Osteoblast (primary cell): ENCODE measurements around the gene TRA2A. TPM values are rescaled to one million over a fixed set of nuclear protein-coding genes. Genes with fewer than 3 reads are reported as not detected.
"Not testable (repeated sequence)": the region's sequence is repeated elsewhere in the genome, so short reads cannot be mapped to it uniquely, and the experiment has no call there.

Experiments
- DNase-seq: peaks from one replicate; pipeline ENCODE4 v3.0.0; 2011; ENCODE audit warnings: low spot score, mixed read lengths; ENCODE audit not compliant: insufficient read length; ENCODE audit errors: missing footprints
- H2AFZ ChIP-seq: 2 replicates; pipeline ENCODE4 v1.6.0; 2011; ENCODE audit warnings: mild to moderate bottlenecking, low read length
- H3K27ac ChIP-seq: 2 replicates; pipeline ENCODE4 v1.5.1; 2011; ENCODE audit warnings: mild to moderate bottlenecking, low read depth, low read length, moderate library complexity
- H3K27me3 ChIP-seq: 2 replicates; pipeline ENCODE4 v1.6.0; 2012; ENCODE audit warnings: mild to moderate bottlenecking, control low read depth, inconsistent platforms, low read length, moderate library complexity; ENCODE audit not compliant: insufficient read depth
- H3K36me3 ChIP-seq: 2 replicates; pipeline ENCODE4 v1.5.1; 2011; ENCODE audit warnings: mild to moderate bottlenecking, low read length, control low read depth, moderate library complexity; ENCODE audit not compliant: insufficient read depth
- H3K4me1 ChIP-seq: 2 replicates; pipeline ENCODE4 v1.5.1; 2011; ENCODE audit warnings: mild to moderate bottlenecking, low read length, control low read depth, moderate library complexity; ENCODE audit not compliant: insufficient read depth
- H3K4me2 ChIP-seq: 2 replicates; pipeline ENCODE4 v1.6.0; 2011; ENCODE audit warnings: mild to moderate bottlenecking, low read length; ENCODE audit not compliant: insufficient read depth
- H3K4me3 ChIP-seq: fragments of 200-600 bp; sonication (generic); 3 replicates; pipeline ENCODE4 v1.5.1; 2012; ENCODE audit warnings: mild to moderate bottlenecking, low read length, inconsistent platforms; ENCODE audit not compliant: insufficient read depth
- H3K79me2 ChIP-seq: 2 replicates; pipeline ENCODE4 v1.6.0; 2012; ENCODE audit warnings: mild to moderate bottlenecking, low read length, control low read depth, inconsistent platforms; ENCODE audit not compliant: insufficient read depth
- H3K9me3 ChIP-seq: 2 replicates; pipeline ENCODE4 v1.5.1; 2011; ENCODE audit warnings: low read depth, low read length, control low read depth
- H4K20me1 ChIP-seq: 2 replicates; pipeline ENCODE4 v1.6.0; 2012; ENCODE audit warnings: mild to moderate bottlenecking, low read length, control low read depth; ENCODE audit not compliant: insufficient read depth
- CTCF ChIP-seq: IDR thresholded peaks from 2 replicates; pipeline ENCODE4 v1.5.1; 2011; ENCODE audit warnings: mild to moderate bottlenecking, low read depth, low read length, moderate library complexity; ENCODE audit errors: extremely low read depth
- total RNA-seq: library from RNA; depleted of rRNA; stranded (reverse); fragments of >200 nt; gene quantifications from 2 replicates; pipeline ENCODE4 v1.2.3, GENCODE V29; 2012

Gene TRA2A
- total RNA-seq, 1 donor, result 25.7 TPM

- Histone ChIP-seq H3K27ac (no peak overlapping the region), H2AFZ (no peak overlapping the region), H3K4me2 (no peak overlapping the region), H3K27me3 (no peaks in the 10 kb centered on the region), H3K9me3 (no peaks in the 10 kb centered on the region), H3K79me2 (peaks cover 99% of the 10 kb centered on the region), H3K4me3 (no peak overlapping the region), H3K36me3 (peaks cover 24% of the 10 kb centered on the region), H3K4me1 (peaks cover 7% of the 10 kb centered on the region), H4K20me1 (peaks cover 92% of the 10 kb centered on the region)
- no peak for TF ChIP-seq CTCF
- DNase-seq, result no peak
These were observed 7.3 kb downstream of the TRA2A start for GRCh38 chr7:23524473-23524872.

- H3K27ac ChIP-seq, result no peak overlapping the region
These were observed 8.2 kb downstream of the TRA2A start for GRCh38 chr7:23523486-23524075.

GRCh38 chr7:23520582-23520981 is 11.2 kb downstream of the TRA2A start:
- peaks cover 64% of the 10 kb centered on the region for H4K20me1 ChIP-seq
- H2AFZ ChIP-seq, result no peak overlapping the region
- H3K4me1 ChIP-seq, result no peaks in the 10 kb centered on the region
- no peak overlapping the region for H3K27ac ChIP-seq
- no peaks in the 10 kb centered on the region for H3K9me3 ChIP-seq
- TF ChIP-seq CTCF, result no peak
- H3K36me3 ChIP-seq, result peaks cover 54% of the 10 kb centered on the region
- H3K27me3 ChIP-seq, result no peaks in the 10 kb centered on the region
- no peak overlapping the region for H3K4me2 ChIP-seq
- no peak for DNase-seq
- H3K4me3 ChIP-seq, result no peak overlapping the region
- H3K79me2 ChIP-seq, result peaks cover 93% of the 10 kb centered on the region

More at GRCh38 chr7:23523486-23524075, 8.2 kb downstream of the TRA2A start:
- no peak for DNase-seq
- peaks cover 88% of the 10 kb centered on the region for H4K20me1 ChIP-seq
- no peak overlapping the region for H2AFZ ChIP-seq
- no peak overlapping the region for H3K4me3 ChIP-seq
- H3K4me2 ChIP-seq, result no peak overlapping the region
- H3K36me3 ChIP-seq, result peaks cover 33% of the 10 kb centered on the region
- no peaks in the 10 kb centered on the region for H3K27me3 ChIP-seq
- no peak for TF ChIP-seq CTCF
- H3K4me1 ChIP-seq, result no peaks in the 10 kb centered on the region
- peaks cover 99% of the 10 kb centered on the region for H3K79me2 ChIP-seq
- no peaks in the 10 kb centered on the region for H3K9me3 ChIP-seq

- no peaks in the 10 kb centered on the region for H3K9me3 ChIP-seq
- no peaks in the 10 kb centered on the region for H3K4me1 ChIP-seq
- no peak for TF ChIP-seq CTCF
- no peak overlapping the region for H3K4me2 ChIP-seq
- H3K4me3 ChIP-seq, result no peak overlapping the region
- H3K27ac ChIP-seq, result no peak overlapping the region
- H2AFZ ChIP-seq, result no peak overlapping the region
- H3K27me3 ChIP-seq, result no peaks in the 10 kb centered on the region
- H3K79me2 ChIP-seq, result peaks cover 66% of the 10 kb centered on the region
- DNase-seq, result no peak
- H3K36me3 ChIP-seq, result peaks cover 83% of the 10 kb centered on the region
- peaks cover 22% of the 10 kb centered on the region for H4K20me1 ChIP-seq
These were observed 17.0 kb downstream of the TRA2A start for GRCh38 chr7:23514755-23515154.

GRCh38 chr7:23513746-23514145 is 18.0 kb downstream of the TRA2A start:
- not testable (repeated sequence) for H3K27ac ChIP-seq, H3K4me1 ChIP-seq, H3K4me2 ChIP-seq, H3K27me3 ChIP-seq, H2AFZ ChIP-seq, DNase-seq, H3K9me3 ChIP-seq, H3K4me3 ChIP-seq
- Histone ChIP-seq H3K79me2 (peaks cover 65% of the 10 kb centered on the region), H4K20me1 (peaks cover 15% of the 10 kb centered on the region), H3K36me3 (peaks cover 78% of the 10 kb centered on the region)
